Measurements from ENCODE around the gene COX7A2L.

DNA sequence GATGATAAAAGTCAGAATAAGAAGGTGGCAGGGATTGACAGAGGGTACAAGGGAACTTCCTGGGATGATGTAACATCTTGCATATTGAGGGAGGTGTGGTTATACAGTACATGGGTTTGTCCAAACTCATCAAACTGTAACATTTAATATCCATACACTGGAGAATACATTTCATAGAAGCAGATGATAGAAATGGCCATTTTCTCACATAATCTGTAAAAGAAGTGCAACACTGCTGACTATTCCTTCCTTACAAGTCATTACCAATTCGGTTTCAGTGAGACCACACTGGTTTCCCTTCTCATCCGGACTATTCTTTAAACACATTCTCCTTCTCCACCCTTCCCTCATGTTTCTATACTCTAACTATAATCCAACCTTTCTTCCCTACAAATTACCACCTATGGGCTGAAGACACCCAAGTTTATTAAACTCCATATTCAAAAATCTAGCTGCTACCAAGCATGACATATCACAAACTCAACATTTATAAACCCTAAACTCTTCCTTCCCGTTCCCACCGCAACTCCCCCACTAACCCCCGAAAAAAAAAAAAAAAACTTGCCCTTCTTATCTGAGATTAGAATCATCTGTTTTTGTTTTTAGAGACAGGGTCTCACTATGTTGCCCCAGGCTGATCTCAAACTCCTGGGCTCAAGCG, 1.6 kb downstream of the COX7A2L start:
- TF ChIP-seq, protein P1, sequence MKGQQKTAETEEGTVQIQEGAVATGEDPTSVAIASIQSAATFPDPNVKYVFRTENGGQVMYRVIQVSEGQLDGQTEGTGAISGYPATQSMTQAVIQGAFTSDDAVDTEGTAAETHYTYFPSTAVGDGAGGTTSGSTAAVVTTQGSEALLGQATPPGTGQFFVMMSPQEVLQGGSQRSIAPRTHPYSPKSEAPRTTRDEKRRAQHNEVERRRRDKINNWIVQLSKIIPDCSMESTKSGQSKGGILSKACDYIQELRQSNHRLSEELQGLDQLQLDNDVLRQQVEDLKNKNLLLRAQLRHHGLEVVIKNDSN (CRISPR knock-in tag; IDR thresholded peaks at IDR 0.05): no peak
- TF ChIP-seq, protein P2, sequence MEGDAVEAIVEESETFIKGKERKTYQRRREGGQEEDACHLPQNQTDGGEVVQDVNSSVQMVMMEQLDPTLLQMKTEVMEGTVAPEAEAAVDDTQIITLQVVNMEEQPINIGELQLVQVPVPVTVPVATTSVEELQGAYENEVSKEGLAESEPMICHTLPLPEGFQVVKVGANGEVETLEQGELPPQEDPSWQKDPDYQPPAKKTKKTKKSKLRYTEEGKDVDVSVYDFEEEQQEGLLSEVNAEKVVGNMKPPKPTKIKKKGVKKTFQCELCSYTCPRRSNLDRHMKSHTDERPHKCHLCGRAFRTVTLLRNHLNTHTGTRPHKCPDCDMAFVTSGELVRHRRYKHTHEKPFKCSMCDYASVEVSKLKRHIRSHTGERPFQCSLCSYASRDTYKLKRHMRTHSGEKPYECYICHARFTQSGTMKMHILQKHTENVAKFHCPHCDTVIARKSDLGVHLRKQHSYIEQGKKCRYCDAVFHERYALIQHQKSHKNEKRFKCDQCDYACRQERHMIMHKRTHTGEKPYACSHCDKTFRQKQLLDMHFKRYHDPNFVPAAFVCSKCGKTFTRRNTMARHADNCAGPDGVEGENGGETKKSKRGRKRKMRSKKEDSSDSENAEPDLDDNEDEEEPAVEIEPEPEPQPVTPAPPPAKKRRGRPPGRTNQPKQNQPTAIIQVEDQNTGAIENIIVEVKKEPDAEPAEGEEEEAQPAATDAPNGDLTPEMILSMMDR (IDR thresholded peaks at IDR 0.05): no peak
- TF ChIP-seq CBFB (CRISPR knock-in tag; IDR thresholded peaks at IDR 0.05; ENCODE audit: low read depth) (no peak), SP1 (CRISPR knock-in tag; conservative IDR thresholded peaks at IDR 0.05) (no peak), ELF4 (CRISPR knock-in tag; IDR thresholded peaks at IDR 0.05; ENCODE audit: low read depth) (no peak), ETV6 (CRISPR knock-in tag; IDR thresholded peaks at IDR 0.05) (no peak)

Data from WTC11 (cell line).